ENCODE data around the gene ROR2.

The ROR2 gene

DNA sequence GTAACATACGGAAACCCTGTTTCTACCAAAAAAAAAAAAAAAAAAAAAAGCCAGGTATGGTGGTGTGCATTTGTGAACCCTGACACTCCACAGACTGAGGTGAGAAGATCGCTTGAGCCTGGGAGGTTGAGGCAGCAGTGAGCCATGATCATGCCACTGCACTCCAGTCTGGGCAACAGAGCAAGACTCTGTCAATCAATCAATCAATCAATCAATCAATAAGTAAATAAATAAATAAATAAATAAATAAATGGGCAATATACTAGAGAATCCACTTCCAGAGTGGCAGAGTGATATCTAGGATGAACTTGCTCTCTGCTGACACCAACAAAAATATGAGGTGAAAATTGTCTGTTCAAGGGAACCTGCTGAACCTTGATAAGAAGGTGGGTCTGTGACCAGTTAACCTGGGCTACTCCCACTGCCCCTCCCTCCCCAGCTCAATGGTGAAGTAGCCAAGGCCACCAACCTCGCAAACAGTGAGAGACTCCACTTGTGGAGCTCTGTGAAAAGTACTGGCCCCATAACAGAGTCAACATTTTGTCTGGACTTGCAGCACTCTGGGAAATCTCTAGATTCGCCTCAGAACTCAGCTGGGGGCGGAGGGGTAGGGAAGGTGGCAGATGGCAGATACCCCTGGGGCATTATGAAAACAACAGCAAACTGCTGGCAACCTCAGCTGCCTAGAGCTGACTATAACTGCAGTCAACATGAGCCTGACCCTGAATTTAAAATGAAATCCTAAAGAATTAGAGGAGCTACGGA lies 163.7 kb downstream of the ROR2 start:
- DNase-seq (ENCODE audit: extremely low spot score) = no peak
- CTCF ChIA-PET = no interaction called here
- POLR2A ChIA-PET = no interaction called here
- TF ChIP-seq, protein P1, sequence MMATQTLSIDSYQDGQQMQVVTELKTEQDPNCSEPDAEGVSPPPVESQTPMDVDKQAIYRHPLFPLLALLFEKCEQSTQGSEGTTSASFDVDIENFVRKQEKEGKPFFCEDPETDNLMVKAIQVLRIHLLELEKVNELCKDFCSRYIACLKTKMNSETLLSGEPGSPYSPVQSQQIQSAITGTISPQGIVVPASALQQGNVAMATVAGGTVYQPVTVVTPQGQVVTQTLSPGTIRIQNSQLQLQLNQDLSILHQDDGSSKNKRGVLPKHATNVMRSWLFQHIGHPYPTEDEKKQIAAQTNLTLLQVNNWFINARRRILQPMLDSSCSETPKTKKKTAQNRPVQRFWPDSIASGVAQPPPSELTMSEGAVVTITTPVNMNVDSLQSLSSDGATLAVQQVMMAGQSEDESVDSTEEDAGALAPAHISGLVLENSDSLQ (IDR thresholded peaks at IDR 0.05) = peak; percentile 45; the same call in 1 of the 2 replicates
- TF ChIP-seq FOXM1 (IDR thresholded peaks at IDR 0.05; ENCODE audit: borderline replicate concordance) = no peak
- no peak for TF ChIP-seq SUZ12 (IDR thresholded peaks at IDR 0.05)

DNA sequence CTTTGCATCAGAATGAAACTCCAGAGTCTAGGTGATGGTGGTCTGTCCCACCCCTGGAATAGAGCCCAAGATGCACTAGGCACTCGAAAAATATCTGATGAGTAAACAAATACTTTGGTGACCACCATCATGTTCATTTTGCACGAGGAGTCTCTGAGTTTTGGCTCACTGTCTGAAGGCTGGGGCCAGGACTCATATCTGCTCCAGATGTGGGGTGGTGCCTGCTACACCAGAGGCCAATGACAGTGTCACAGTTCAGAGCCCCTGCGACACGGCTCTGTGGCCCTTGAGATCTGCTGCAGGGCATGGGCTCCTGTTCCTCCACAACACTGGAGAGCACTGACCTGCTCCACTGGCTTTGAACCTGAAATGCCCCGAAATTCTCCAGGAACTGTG lies 164.6 kb downstream of the ROR2 start:
- ChIA-PET CTCF (no interaction called here), POLR2A (no interaction called here)
- TF ChIP-seq SP1 (IDR thresholded peaks at IDR 0.05) (no peak), CTBP1 (IDR thresholded peaks at IDR 0.05; ENCODE audit: borderline replicate concordance) (no peak), L3MBTL2 (conservative IDR thresholded peaks at IDR 0.05) (no peak), ARNT (IDR thresholded peaks at IDR 0.05) (no peak), HDGF (IDR thresholded peaks at IDR 0.05; ENCODE audit: borderline replicate concordance) (no peak), ELF4 (IDR thresholded peaks at IDR 0.05) (no peak), NFRKB (IDR thresholded peaks at IDR 0.05) (no peak), TARDBP (IDR thresholded peaks at IDR 0.05) (no peak), ZNF384 (IDR thresholded peaks at IDR 0.05) (no peak), FOXK2 (IDR thresholded peaks at IDR 0.05) (no peak), BHLHE40 (IDR thresholded peaks at IDR 0.05; ENCODE audit: borderline replicate concordance) (no peak), LEF1 (IDR thresholded peaks at IDR 0.05; ENCODE audit: borderline replicate concordance) (no peak), FOXM1 (IDR thresholded peaks at IDR 0.05; ENCODE audit: borderline replicate concordance) (no peak), FOXA1 (IDR thresholded peaks at IDR 0.05) (no peak), SUZ12 (IDR thresholded peaks at IDR 0.05) (no peak)
- TF ChIP-seq, protein P1 (IDR thresholded peaks at IDR 0.05) = no peak
- DNase-seq (ENCODE audit: extremely low spot score) = no peak

DNA sequence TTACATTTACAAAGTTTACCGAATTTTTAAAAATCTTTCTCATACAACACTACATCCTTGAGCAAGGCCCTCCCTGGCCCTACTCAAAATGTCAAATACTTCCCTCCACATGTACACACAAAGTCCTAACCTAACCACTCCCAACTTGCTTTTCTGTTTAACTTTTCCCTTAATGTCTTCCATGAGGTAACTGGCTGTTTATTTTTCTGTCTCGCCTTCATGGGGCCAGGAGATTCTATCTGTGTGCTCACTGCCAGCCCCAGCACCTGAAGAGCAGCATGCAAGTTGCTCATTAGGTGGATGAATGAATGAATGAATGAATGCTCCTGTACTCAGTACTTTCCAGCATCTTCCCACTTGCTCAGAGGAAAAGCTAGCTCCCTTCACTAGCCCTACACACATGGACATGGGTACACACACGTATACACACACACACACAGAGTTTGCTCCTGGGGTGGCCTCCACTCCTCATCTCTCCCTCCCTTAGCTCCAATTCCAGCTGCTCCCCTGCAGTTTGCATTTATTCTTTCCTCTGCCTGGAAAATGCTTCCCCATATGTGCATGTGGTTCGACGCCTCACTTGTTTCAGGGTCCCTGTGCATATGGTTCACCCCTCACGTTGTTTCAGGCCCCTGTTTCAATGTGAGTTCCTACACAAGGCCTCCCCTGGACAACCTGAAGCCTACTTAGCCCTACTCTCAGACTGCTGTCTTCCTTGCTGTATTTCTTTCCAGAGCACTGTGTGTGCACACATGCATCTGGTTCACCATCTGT lies 165.2 kb downstream of the ROR2 start:
- CTCF ChIA-PET = no interaction called here
- POLR2A ChIA-PET = no interaction called here
- TF ChIP-seq TARDBP (IDR thresholded peaks at IDR 0.05) = no peak
- no peak for TF ChIP-seq LEF1 (IDR thresholded peaks at IDR 0.05; ENCODE audit: borderline replicate concordance)
- no peak for TF ChIP-seq NFRKB (IDR thresholded peaks at IDR 0.05)
- TF ChIP-seq FOXM1 (IDR thresholded peaks at IDR 0.05; ENCODE audit: borderline replicate concordance) = no peak
- TF ChIP-seq CTBP1 (IDR thresholded peaks at IDR 0.05; ENCODE audit: borderline replicate concordance) = no peak
- no peak for DNase-seq (ENCODE audit: extremely low spot score)

DNA sequence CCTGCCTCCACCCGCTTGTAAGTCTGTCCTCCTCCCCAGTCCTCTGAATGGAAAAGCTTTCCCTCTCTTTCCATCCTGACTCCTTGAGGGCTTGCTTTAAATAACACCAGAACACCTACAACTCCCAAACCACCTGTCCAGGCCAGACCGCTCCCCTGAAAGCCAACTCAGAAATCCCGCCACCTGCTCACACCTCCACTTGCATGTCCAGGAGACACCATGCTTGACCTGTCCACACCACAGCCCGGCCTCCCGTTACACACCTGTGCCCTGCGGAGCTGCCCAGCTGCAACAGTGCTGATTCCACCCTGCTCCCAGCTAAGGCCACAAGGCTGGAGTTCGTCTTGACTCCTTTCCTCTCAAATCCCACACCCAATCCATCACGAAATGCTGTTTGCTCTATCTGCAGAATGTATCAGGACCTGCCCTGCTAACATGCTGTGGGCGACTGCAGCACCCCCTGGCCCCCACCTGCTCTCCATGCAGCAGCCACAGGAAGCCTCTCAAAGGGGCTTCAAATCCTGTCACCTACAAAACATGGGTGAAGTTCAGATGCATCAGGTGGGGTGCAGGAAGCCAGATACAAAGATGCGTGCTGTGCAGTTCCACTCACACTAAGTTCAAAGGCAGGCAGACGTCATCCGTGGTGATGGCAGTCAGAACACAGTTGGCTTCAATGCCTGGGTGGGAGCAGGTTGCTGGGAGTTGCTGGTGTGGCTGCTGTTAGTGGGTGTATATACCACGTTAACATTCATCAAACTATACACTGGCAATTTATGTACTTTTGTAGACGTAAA lies 166.0 kb downstream of the ROR2 start:
- no peak for DNase-seq (ENCODE audit: extremely low spot score)
- ChIA-PET CTCF (no interaction called here), POLR2A (no interaction called here)
- TF ChIP-seq, protein P1 (IDR thresholded peaks at IDR 0.05) = no peak
- no peak for TF ChIP-seq ELF4 (IDR thresholded peaks at IDR 0.05)
- no peak for TF ChIP-seq L3MBTL2 (conservative IDR thresholded peaks at IDR 0.05)
- TF ChIP-seq BHLHE40 (IDR thresholded peaks at IDR 0.05; ENCODE audit: borderline replicate concordance) = no peak
- no peak for TF ChIP-seq SP1 (IDR thresholded peaks at IDR 0.05)
- no peak for TF ChIP-seq ZNF384 (IDR thresholded peaks at IDR 0.05)
- TF ChIP-seq TARDBP (IDR thresholded peaks at IDR 0.05) = no peak
- no peak for TF ChIP-seq CTBP1 (IDR thresholded peaks at IDR 0.05; ENCODE audit: borderline replicate concordance)
- no peak for TF ChIP-seq FOXM1 (IDR thresholded peaks at IDR 0.05; ENCODE audit: borderline replicate concordance)
- no peak for TF ChIP-seq ARNT (IDR thresholded peaks at IDR 0.05)

DNA sequence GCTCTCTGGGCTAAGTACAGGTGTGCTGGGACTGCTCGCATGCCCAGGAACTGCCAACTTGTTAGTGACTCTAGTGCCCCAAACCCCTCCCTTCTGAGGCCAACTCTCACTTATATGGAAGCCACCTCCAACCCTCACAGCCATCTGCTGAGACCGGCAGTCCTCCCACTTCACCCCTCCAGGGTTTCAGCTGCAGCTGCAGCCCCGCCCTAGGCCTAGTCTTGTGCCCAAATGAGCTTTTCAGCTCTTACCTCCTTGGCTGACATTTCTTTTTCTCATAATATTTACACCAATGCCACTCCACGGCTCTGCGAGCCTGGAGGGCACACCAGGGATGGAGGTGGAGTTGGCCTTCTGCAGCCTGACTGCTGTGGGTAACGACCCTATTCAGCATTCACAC lies 166.6 kb downstream of the ROR2 start:
- CTCF ChIA-PET = no interaction called here
- no peak for DNase-seq (ENCODE audit: extremely low spot score)
- TF ChIP-seq FOXK2 (IDR thresholded peaks at IDR 0.05) (no peak), NFRKB (IDR thresholded peaks at IDR 0.05) (no peak), L3MBTL2 (conservative IDR thresholded peaks at IDR 0.05) (no peak)
- POLR2A ChIA-PET = no interaction called here

DNA sequence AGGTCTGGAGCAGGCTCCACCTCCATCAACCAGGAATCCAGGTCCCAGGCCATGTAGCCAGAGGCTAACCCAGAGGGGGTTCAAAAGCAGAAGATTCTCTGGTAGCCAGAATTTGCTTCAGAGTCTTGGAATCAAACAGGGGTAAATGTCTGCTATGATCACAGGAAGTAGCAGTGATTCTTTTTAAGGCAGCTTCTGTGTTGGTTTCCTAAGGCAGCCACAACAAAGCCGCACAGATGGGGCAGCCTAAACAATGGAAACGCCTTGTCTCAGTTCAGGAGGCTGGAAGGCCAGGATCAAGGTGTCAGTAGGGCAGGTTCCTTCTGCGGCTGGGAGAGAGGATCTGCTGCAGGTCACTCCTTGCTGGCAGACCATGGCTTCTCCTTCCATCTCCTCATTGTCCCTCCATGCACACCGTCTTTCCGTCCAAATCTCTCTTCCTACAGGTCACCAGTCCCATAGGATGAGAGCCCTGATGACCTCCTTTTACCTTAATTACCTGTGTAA lies 167.3 kb downstream of the ROR2 start:
- POLR2A ChIA-PET = no interaction called here
- no peak for DNase-seq (ENCODE audit: extremely low spot score)
- CTCF ChIA-PET = interaction anchor here (2.1 kb wide), 1 partner anchor 168 kb away, joined by 6 read pairs; the partner anchor contains the start of gene ROR2
- TF ChIP-seq ARNT (IDR thresholded peaks at IDR 0.05) (no peak), NFRKB (IDR thresholded peaks at IDR 0.05) (no peak), FOXA1 (IDR thresholded peaks at IDR 0.05) (no peak), TARDBP (IDR thresholded peaks at IDR 0.05) (no peak), BHLHE40 (IDR thresholded peaks at IDR 0.05; ENCODE audit: borderline replicate concordance) (no peak), ELF4 (IDR thresholded peaks at IDR 0.05) (no peak), SUZ12 (IDR thresholded peaks at IDR 0.05) (no peak), FOXK2 (IDR thresholded peaks at IDR 0.05) (no peak), ZNF384 (IDR thresholded peaks at IDR 0.05) (no peak), CTBP1 (IDR thresholded peaks at IDR 0.05; ENCODE audit: borderline replicate concordance) (no peak), L3MBTL2 (conservative IDR thresholded peaks at IDR 0.05) (no peak), FOXM1 (IDR thresholded peaks at IDR 0.05; ENCODE audit: borderline replicate concordance) (no peak), LEF1 (IDR thresholded peaks at IDR 0.05; ENCODE audit: borderline replicate concordance) (no peak), SP1 (IDR thresholded peaks at IDR 0.05) (no peak), HDGF (IDR thresholded peaks at IDR 0.05; ENCODE audit: borderline replicate concordance) (no peak)
- TF ChIP-seq, protein P1 (IDR thresholded peaks at IDR 0.05) = no peak

Data from HEK293T (cell line).